ENCODE results near the gene MARCKSL1. TPM values are rescaled to one million over a fixed set of nuclear protein-coding genes. Genes with fewer than 3 reads are reported as not detected.

The MARCKSL1 gene
- total and polyA plus RNA-seq, 2 of the 13 experiments (the other 11 are each of a cell fraction or from before 2014, with no cell fraction given), result 81.9 to 155 TPM

GRCh38 chr1:32303997-32304622 is 31.9 kb downstream of the MARCKSL1 start (continued):
- TF ChIP-seq ZBTB14 (CRISPR knock-in tag; IDR thresholded peaks at IDR 0.05), result no peak

- Histone ChIP-seq H2AFZ (ENCODE audit: low read length) (no peak overlapping the region), H3K36me3 (replicated peaks in 1 of 2; ENCODE audit: control insufficient read depth in 1 of 2, insufficient read depth in 2 of 2, low read length in 2 of 2) (peaks cover 12 to 48% of the 10 kb centered on the region in 2 experiments; a peak in 4 of 5 replicates), H3K27ac (ENCODE audit: extremely low read length, insufficient read depth, low read length) (no peak overlapping the region), H3K4me3 (replicated peaks in 1 of 3; ENCODE audit: insufficient read depth in 1 of 3, low read depth in 2 of 3, low read length in 3 of 3) (no peak overlapping the region), H3K4me1 (ENCODE audit: insufficient read depth, low read length) (peaks cover 33% of the 10 kb centered on the region), H3K9me3 (ENCODE audit: low read length) (no peaks in the 10 kb centered on the region), H3K27me3 (ENCODE audit: control insufficient read depth in 1 of 2, insufficient read depth in 2 of 2, low read length in 2 of 2) (no peaks in the 10 kb centered on the region), H3K9ac (ENCODE audit: insufficient read depth, low read depth, low read length) (no peak overlapping the region), H3K79me2 (ENCODE audit: insufficient read depth, low read length) (peaks cover 67% of the 10 kb centered on the region), H4K20me1 (ENCODE audit: insufficient read depth, low read length) (no peaks in the 10 kb centered on the region), H3K4me2 (ENCODE audit: low read depth, low read length) (no peak overlapping the region)
- 97% methylated on average over 3 of the region's 3 CpGs for WGBS (ENCODE audit: low lambda C conversion rate)
- in situ Hi-C loops (cut with HindIII; ENCODE audit: extremely low pct_ligation_motif_present, low pct_unique_long_range_greater_than_20kb), result no loop called here
- FAIRE-seq (no peak), DNase-seq (ENCODE audit: low spot score) (no peak), ATAC-seq (no peak)
- intact Hi-C loops (cut with micrococcal nuclease; ENCODE audit: unreplicated experiment), result no loop called here
- ChIA-PET CTCF (ENCODE audit: low intra/inter-chr PET ratio, low total read pairs) (no interaction called here), POLR2A (interaction anchor here (2.4 kb wide), 1 partner anchor 18 kb away, joined by 8 read pairs; no protein-coding TSS in a partner anchor)
- no TSS peak for BruUV-seq (replicated peaks)
- TF ChIP-seq SOX13 (IDR thresholded peaks at IDR 0.05), result no peak
- no peak for TF ChIP-seq SOX13 (CRISPR knock-in tag; conservative IDR thresholded peaks at IDR 0.05 in 1 of 2, IDR thresholded peaks at IDR 0.05 in 1 of 2)
- TF ChIP-seq ZNF788 (CRISPR knock-in tag; IDR thresholded peaks at IDR 0.05; ENCODE audit: borderline replicate concordance), result no peak
- TF ChIP-seq ZNF576 (CRISPR knock-in tag; IDR thresholded peaks at IDR 0.05), result no peak
These were observed 32.7 kb downstream of the MARCKSL1 start for GRCh38 chr1:32303358-32303757.

Data from HepG2 (cell line).